Measurements from ENCODE around the gene GNAT3. TPM values are rescaled to one million over a fixed set of nuclear protein-coding genes. Genes with fewer than 3 reads are reported as not detected.

The GNAT3 gene
- not detected for polyA plus RNA-seq (ENCODE audit: insufficient read length)

DNA sequence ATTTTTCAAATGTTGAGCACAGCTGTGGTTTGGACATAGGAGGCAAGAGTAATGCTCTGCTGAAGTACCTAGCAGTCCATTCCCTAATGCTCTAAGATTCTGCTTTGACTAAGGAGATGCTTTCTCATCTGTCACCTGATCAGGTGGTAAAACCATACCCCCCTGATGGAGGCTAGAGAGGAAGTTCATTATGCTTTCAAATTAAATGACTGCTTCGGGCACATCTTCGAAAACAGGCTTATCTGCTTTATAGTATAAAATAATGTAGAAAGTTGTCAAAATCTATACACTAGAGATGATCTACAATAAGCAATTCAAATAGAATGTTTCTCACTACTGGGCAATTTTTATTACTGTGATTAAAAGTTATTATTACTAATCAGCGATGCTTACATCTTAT lies at the start of gene GNAT3:
TSS of gene GNAT3 (minus strand) at position 101 of the 400 bp plus-strand sequence. CDS start 138 bp downstream, outside the sequence.
- DNase-seq = no peak

DNA sequence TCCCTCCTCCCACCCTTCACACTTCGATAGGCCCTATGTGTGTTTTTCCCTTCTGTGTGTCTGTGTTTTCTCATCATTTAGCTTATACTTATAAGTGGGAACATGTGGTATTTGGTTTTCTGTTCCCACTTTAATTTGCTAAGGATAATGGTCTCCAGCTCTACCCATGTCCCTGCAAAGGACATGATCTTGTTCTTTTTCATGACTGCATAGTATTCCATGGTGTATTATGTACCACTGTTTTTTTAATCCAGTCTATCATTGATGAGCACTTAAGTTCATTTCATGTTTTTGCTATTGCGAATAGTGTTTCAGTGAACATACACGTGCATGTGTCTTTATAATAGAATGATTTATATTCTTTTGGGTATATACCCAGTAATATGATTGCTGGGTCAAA lies 46.3 kb upstream of the GNAT3 start:
- no peak for DNase-seq

DNA sequence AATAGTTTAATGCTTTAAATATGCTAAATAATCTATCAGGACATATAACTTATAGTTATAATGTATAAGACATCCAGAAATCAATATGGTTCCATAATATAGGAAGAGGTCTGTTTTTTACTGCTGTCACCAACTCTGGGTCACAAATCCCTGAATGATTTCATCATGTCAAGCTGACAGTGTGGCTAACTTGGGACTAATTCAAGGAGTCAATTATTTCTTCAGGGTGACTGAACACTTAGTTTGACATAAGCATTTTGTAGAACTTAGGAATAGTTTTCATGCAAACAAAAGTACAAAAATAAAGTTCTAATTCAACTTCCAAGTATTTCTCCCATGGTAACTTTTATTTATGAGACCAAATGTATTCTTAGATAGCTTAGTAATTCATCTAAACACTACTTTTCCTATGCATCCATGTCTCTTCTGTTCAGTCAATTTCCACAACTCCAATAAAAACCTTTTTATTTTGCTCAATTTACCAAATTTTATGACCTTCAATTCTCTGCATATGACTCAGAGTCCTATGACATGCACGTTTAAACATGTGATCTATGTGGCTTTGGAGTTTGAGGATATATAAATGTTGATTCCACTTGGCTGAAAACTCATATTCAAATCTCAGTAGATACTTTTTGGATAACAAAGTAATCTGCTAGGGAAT lies 40.3 kb upstream of the GNAT3 start:
- no peak for DNase-seq

DNA sequence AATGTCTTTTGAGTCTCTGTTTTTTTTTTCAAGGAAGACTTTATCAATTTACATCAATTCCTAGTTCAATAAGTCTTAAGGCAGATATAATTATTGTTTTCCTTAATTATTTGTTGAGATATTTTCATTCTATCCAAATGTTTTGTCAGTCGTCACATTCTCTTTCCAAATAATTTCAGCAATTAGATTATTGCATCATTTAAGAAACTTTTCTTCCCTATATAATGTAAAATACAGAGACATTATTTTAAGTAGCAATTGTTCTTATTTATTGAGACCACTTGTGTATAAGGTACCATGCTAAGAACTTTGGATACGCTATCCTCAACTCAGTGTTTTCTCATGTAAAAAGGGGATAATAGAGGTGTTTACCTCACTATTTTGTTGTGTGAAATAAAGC lies 38.1 kb upstream of the GNAT3 start:
- no peak for DNase-seq

DNA sequence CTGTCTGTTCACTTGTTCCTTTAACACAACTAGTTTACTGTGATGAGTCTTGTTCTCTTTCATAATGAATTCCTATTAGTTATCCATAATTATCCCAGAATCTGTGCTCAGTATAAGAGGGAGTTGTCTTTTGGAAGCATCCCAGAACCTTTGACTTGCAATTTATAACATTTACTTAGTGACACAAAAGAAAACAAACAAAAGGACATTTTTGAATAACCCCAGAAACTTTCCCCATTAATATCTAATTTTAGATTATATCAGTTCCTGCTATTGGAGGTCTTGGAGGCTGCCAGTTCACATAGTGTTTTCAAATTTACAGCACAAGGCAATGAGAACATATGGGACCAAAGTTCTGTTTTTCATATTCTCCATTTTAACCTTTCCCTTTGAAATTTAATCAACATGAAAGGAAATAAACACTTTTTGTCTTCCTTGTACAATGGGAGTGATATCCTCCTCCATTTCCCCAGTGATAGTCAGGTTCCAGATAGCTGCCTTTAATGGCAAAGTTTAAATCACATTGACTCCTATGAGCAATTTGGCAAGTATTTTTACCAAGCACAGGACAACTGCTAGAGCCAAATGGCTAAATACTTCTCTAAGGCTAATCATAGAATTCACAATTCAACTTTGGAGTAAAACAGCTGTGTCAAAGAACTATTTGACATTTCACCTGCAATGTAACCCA lies 37.1 kb upstream of the GNAT3 start:
- DNase-seq = no peak

DNA sequence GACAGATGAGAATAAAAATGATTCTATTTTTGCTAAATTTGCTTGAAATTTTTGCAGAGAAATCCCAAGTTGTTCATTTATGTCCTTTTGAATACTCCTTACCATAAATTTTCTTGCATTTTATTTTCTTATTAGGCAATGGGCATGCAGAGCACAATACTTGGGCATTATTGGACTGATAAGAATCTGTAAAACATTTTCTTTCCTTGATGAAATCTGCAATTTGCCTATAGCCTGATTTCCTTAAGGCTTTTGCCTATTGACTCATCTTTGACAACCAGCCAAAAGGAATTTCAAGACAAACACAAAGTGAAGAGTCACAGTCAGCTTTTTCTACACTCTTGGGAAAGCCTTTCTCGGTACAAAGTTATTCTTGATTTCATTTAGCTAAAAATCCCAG lies 30.5 kb upstream of the GNAT3 start:
- DNase-seq = peak; percentile 49

DNA sequence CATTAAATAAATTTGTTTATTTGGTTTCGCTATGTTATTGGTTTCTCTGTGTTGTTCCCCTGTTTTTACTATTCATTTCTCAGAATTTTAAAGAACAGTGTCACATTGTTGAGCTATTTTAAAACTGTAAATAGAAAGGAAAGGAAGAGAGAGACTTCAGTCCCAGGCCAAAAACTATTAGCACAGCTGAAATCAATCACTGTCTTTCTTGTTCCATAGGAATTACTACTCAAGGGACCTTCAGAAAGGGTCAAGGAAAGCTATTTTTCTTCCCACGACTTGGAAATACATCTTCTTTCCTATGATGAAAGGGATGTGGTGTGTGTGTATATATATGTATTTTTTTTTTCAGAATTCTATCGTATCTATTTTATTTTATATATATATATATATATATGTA lies 29.0 kb upstream of the GNAT3 start:
- no peak for DNase-seq

DNA sequence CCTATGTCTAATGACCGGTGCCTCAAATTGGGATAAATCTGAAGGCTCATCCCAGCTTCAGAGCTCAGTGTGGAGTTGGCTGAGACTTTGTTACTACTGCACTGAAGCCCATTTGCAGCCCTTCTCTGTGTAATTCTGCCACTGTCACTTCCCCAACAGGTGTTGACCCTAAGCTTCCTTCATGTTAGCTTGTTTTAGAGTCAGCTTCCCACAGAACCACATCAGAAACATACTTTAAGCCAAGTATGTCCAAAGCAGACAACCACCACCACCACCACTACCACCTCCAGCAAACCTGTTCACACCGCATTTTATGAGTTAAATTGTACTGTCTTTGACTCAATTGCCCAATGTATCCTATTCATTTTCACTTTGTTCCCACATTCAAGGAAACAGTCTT lies 25.2 kb upstream of the GNAT3 start:
- no peak for DNase-seq

DNA sequence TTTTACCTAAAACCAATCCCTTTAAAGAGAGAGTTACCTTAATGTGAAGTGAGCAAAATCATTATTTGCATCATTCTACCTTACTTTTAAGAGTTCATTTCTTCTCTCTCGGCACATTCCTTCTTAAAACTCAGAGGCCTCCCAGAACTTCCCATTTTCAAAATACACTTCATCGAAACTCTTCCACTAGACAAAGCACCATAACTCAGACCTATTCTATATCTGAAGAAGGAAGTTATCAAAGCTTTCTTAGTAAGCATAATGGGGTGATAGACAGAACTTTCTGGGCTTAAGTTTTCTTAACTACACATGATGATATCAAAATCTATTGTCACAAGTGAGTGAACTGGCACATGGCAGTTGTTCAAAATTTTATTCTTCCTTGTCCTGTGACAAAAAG lies 24.6 kb upstream of the GNAT3 start:
- no peak for DNase-seq

DNA sequence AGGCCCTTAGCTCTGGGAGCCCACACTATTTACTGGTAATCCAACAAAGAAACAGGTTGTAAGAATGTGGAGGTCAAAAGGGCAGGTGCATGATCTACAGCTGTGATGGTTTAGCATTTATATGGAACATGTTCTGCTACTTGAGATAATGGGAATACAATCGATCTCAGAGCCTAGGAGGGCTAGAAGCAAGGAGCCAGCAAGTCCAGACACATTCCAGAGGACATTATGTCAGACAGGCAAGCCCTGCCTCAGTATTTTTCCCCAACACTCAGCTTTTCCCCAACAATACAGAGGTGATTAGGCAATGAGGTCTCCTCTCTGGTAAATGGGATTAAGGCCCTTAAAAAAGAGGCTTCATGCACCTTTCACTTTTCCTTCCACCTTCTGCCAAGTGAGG lies 21.4 kb upstream of the GNAT3 start:
- no peak for DNase-seq

DNA sequence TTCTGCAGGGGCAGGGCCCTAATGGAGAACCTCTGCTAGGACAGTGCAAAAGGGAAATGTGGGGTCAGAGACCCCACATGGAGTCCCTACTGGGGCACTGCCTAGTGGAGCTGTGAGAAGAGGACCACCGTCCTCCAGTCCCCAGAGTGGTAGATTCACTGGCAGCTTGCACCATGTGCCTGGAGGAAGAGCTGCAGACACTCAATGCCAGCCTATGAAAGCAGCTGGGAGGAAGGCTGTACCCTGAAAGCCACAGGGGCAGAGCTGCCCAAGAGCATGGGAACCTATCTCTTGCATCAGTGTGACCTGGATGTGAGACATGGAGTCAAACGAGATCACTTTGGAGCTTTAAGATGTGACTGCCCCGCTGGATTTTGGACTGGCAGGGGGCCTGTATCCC lies 20.3 kb upstream of the GNAT3 start:
- DNase-seq = no peak

DNA sequence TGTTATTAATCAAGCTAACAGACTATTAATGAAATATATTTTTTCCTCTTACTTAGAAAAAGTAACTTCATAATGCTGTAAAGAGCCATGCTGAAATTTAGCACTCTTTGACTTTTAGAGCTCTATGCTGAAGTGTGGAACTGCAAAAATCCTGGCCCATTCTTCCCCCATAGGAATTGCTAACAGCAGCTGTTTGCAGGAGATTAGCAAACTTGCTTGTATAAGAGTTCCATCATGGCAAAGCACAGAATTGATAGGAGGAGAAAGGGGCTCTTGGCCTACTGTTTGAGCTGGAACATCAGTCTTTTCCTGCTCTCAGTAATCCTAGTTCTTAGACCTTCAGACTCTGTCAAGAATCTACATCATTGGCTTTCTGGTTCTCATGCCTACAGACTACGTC lies 18.3 kb upstream of the GNAT3 start:
- DNase-seq = peak; percentile 75

DNA sequence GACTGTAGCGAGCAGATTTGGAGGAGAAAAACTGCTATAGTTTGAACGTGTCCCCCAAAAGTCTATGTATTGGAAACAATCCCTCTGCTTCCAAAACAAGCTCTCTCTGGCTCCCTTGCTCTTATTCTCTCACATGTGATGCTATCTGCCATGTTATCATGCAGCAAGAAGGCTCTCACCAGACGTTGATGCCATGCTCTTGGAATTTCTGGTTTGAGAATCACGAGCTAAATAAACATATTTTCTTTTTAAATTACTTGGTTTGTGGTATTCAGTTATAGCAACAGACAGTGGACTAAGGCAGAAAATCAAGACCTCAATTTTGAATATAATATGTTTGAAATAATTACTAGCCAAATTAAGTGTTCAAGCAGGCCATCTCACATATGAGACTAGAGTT lies 17.5 kb upstream of the GNAT3 start:
- DNase-seq = no peak

DNA sequence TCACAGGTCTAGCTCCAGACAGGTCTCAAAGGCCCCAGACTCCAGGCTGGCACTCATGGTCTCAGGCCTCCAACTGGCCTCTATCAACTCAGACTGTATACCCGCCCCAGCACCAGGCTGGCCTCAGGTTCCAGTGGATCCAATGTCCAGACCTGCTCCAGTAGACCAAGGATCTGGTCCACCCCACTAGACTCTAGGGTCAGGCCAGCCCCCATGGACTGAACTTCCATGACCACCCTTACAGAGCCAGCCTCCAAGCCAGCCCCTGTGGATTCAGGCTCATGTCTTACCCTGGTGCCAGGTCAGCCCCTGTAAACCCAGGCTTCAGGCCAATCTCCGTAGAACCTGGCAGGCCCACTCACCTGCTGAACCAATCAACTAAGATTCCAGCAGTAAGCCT lies 16.8 kb upstream of the GNAT3 start:
- DNase-seq = no peak

DNA sequence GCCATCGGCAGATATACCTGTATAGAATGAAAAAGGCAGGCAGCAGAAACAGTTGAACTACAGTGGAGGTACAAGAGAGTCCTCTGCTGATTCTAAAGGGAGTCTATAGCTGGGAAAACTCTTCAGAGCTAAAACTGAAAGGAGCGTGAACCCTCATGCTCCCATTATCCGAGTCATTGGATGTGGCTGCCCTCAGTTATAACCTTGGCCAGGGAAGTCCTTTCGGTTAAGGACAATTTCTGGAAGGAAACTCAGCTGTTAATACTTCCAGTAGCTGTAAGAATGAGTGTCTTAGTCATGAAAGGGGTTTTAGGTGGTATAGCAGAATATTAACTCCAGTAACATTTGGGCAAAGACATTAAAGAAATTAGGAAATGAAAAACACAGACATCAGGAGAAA lies 14.6 kb upstream of the GNAT3 start:
- no peak for DNase-seq

DNA sequence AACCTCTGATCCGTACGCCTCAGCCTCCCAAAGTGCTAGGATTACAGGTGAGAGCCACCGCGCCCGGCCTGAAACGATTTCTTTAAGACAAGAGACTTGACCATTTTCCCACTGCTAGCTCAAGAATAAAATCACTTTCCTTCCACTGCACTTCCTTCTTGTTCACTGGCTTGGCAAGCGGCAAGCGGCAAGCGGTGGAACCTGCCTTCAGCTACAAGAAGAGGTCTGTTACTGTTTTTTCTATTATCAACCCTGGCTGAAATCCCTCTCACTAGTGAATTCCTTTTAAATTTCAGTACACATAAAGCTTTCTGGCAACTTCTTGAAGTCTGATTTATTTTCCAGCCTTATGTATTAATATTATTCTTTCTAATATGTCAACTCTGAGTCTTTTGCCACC lies 12.8 kb upstream of the GNAT3 start:
- peak; percentile 42 for DNase-seq

DNA sequence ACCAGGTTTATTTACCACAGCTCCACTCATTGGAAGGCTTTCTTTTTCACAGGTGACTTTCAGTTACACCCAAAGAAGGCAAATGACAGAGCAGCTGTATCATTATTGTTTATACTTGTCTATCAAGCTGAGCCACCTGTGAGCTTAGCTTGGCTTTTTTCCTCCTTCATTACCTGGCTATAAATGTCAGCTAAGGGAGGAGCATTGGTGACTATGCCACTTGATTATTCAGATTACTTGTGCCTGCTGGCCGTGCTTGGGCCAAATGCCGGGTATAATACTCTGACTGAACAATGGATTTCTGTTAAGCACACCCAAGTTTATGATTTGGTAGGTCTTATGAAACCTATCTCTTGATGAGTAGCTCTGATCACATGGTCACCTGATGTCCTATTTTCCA lies 9.9 kb upstream of the GNAT3 start:
- no peak for DNase-seq

DNA sequence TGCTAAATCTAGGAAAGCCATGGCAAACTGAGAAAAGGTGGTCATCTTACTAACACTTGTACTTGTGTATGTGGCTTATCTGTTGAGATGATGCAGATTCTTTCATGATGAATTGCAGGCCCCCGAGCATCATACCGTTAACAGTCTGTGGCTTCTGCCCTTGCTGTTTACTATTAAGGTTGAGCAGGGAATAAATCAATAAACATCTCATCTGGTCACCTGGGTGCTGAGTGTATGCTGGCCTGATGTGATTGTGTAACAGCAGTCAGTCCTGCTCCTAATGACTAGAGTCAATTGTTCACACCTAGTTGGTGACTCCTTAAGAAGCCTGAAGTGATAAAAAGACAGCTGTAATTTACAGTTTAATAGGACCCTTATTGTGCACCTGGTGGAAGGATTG lies 8.3 kb upstream of the GNAT3 start:
- DNase-seq = no peak

DNA sequence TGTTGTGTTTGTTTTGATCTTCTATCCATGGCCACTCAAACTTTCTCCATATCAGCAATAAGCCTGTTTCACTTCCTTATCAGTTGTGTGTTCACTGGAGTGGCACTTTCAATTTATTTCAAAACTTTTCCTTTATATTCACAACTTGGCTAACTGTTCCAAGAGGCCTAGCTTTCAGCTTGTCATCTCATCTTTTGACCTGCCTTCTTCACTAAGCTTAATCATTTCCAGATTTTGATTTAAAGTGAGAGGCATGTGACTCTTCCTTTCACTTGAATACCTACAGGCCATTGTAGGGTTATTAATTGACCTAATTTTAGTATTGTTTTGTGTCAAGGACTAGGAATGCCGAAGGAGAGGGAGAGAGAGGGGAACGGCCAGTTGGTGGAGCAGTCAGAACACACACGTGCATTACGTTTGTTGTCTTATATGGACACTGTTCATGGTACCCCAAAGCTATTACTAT lies 5.5 kb upstream of the GNAT3 start:
- no peak for DNase-seq

DNA sequence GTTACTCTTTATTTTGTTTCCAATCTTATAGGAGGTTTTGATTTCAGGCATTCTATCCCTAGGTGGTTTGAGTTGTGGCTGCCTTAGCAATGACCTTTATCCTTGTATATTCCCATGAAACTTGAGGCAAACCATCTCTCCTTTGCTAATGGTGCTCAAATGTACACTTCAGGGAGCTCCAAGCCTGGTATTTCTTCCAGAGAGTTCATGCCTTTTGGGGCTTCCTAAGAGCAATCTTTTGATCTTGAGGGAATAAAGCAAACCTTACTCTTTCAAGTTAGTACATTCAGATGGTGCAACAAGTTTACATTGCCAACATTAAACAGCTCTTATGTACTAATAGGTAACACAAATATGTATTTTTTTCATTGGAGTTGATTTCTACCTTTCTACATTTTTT lies 3.4 kb upstream of the GNAT3 start:
- no peak for DNase-seq

DNA sequence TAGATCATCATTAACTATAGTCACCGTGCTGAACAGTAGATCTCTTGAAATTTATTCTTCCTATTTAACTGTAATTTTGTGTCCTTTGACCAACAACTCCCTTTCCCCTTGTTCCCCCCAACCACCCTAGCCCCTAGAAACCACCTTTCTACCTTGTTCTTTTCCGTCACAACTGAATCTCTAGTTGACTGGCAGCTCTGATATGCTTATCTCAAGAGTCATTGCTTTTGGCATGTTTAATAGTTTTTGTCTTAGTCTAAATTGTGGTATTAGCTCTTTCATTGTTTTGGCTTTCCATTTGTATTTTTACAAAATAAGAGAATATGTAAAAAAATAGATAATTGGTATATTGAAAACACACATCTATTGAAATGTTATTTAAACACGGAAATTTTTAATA lies 1.8 kb downstream of the GNAT3 start:
- no peak for DNase-seq

DNA sequence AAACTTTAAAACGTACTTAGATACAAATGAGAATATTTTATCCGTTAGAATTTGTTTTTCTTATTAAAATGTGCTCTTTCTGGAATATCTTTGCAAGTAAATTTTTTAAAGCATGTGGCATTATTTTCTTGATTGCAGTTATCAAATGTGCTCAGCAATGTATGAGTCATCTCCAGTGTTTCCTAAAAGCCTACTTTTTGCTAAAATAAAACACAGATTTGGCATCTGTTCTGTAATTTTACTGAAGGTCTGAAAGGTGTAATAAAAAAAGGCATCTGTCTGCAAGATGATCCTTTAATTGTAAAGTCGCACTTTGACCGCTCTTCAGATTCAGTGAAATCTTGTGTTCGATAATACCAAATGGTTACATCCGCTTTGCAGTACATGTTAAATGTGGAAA lies 3.4 kb downstream of the GNAT3 start:
- no peak for DNase-seq

DNA sequence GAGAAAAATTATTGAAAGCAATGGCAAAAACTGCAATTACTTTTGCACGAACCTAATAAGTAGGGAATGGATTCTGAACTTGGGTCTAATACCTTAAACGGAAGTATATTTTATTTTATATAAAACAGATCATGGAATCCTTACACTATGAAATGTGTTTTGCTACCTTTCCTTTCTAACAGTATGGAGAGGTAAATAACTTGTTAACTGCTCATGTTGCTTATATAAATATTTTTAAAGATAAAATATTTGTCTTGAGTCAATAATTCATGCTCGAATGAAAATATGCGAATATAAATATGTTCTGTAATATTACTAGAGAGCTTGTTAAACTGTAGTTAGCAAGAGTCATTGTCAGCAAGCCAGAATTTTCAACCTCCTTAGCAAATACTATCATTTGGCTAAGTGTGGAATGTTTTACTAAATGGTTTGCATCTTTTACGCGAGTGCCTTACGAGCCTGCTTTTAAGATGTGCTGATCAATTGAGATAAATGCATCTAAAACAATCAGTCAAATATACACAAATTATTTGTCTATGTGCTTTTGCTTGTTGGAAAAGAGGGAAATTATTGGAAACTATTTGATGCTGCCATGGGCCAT lies 5.9 kb downstream of the GNAT3 start:
- no peak for DNase-seq

DNA sequence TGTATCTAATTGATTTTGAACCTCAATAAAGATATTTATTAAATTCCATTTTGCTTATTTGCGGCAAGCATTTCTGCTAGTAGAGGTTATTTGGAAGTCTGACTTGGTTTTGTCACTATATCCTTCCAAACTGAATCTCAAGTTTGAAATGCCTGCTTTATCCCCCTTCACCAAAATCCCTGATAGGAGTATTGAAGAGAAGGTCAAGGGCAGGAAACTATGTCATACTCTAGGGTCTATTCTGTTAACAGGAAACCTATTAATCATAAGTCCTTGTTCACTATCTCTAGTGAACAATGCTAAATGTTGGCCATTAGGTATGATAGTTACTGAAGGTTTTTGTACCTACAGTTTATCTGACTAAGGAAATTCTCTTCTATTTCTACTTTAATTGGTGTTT lies 11.5 kb downstream of the GNAT3 start:
- no peak for DNase-seq
